ENCODE measurements around the gene SCRN1.
"Not testable (repeated sequence)": the region's sequence is repeated elsewhere in the genome, so short reads cannot be mapped to it uniquely, and the experiment has no call there.

Gene SCRN1

GRCh38 chr7:29922921-29923700, 66.5 kb downstream of the SCRN1 start:
- DNase-seq: no peak

- peak; percentile 47 for DNase-seq
These were observed 68.1 kb downstream of the SCRN1 start for GRCh38 chr7:29921404-29922010.

- no peak for DNase-seq
These were observed 69.1 kb downstream of the SCRN1 start for GRCh38 chr7:29920491-29920890.

- no peak for DNase-seq
These were observed 69.8 kb downstream of the SCRN1 start for GRCh38 chr7:29919790-29920189.

- no peak for DNase-seq
These were observed 70.8 kb downstream of the SCRN1 start for GRCh38 chr7:29918850-29919249.

GRCh38 chr7:29917641-29918040, 72.0 kb downstream of the SCRN1 start:
- DNase-seq: no peak

- DNase-seq: no peak
These were observed 74.0 kb downstream of the SCRN1 start for GRCh38 chr7:29915481-29916215.

- no peak for DNase-seq
These were observed 75.4 kb downstream of the SCRN1 start for GRCh38 chr7:29914180-29914579.

- DNase-seq: no peak
These were observed 83.2 kb downstream of the SCRN1 start for GRCh38 chr7:29906200-29907022.

GRCh38 chr7:29900745-29901144, 88.9 kb downstream of the SCRN1 start:
- DNase-seq: no peak

- no peak for DNase-seq
These were observed 91.3 kb downstream of the SCRN1 start for GRCh38 chr7:29898301-29898700.

- DNase-seq: no peak
These were observed 92.8 kb downstream of the SCRN1 start for GRCh38 chr7:29896685-29897411.

GRCh38 chr7:29895559-29895958, 94.0 kb downstream of the SCRN1 start:
- DNase-seq: no peak

- no peak for DNase-seq
These were observed 95.3 kb downstream of the SCRN1 start for GRCh38 chr7:29894256-29894655.

- DNase-seq: peak; percentile 38
These were observed 96.1 kb downstream of the SCRN1 start for GRCh38 chr7:29893351-29893965.

GRCh38 chr7:29892231-29892630, 97.4 kb downstream of the SCRN1 start:
- DNase-seq: no peak

GRCh38 chr7:29891766-29892165, 97.8 kb downstream of the SCRN1 start:
- DNase-seq: no peak

GRCh38 chr7:29890786-29891185, 98.8 kb downstream of the SCRN1 start:
- DNase-seq: not testable (repeated sequence)

- DNase-seq: no peak
These were observed 99.3 kb downstream of the SCRN1 start for GRCh38 chr7:29890251-29890650.

GRCh38 chr7:29889288-29889687, 100.3 kb downstream of the SCRN1 start:
- DNase-seq: no peak

- no peak for DNase-seq
These were observed 101.6 kb downstream of the SCRN1 start for GRCh38 chr7:29888006-29888405.

- no peak for DNase-seq
These were observed 102.8 kb downstream of the SCRN1 start for GRCh38 chr7:29886827-29887226.

Data from NCI-H146 (cell line).